OCI-LY7 (cell line): ENCODE results near the gene SSBP4. TPM values are rescaled to one million over a fixed set of nuclear protein-coding genes. Genes with fewer than 3 reads are reported as not detected.

Experiments
- BruUV-seq: library from RNA; stranded (reverse); fragments of 400-500 nt; replicated peaks from 2 replicates; lab custom pipeline; 2021; lab: Mats Ljungman, UMichigan
- CTCF ChIA-PET: fragments of 300-600 bp; sonication (Branson Sonifier 250); formaldehyde crosslinking; loops from one replicate; lab custom pipeline; 2022; ENCODE audit warnings: antibody characterized with exemption; ENCODE audit not compliant: unreplicated experiment; lab: Charles Lee
- POLR2A ChIA-PET: fragments of 300-600 bp; sonication (Branson Sonifier 250); formaldehyde crosslinking; loops from one replicate; lab custom pipeline; 2022; ENCODE audit warnings: antibody characterized with exemption; lab: Charles Lee
- DNase-seq: peaks from one replicate; pipeline ENCODE4 v3.0.0-alpha.2; 2015; ENCODE audit warnings: low spot score
- H2AFZ ChIP-seq: fragments of 200-600 bp; sonication (generic), shearing (Covaris generic); 2 replicates; pipeline ENCODE4 v1.6.1; 2014; ENCODE audit warnings: mild to moderate bottlenecking, antibody characterized with exemption, low read length, moderate library complexity
- H3K27ac ChIP-seq: fragments of 200-600 bp; sonication (generic); 2 replicates; pipeline ENCODE4 v1.5.1; 2014; ENCODE audit warnings: mixed run types, low read depth, mild to moderate bottlenecking, moderate library complexity, low read length, inconsistent platforms; ENCODE audit not compliant: poor library complexity, severe bottlenecking
- H3K36me3 ChIP-seq: fragments of 200-600 bp; sonication (generic); 2 replicates; pipeline ENCODE4 v1.6.1; 2014; ENCODE audit warnings: mild to moderate bottlenecking, antibody characterized with exemption, low read length, moderate library complexity, mixed read lengths; ENCODE audit not compliant: insufficient read depth
- H3K4me1 ChIP-seq: fragments of 200-600 bp; sonication (generic); 2 replicates; pipeline ENCODE4 v1.5.1; 2014; ENCODE audit warnings: mild to moderate bottlenecking, low read length; ENCODE audit not compliant: insufficient read depth, poor library complexity, severe bottlenecking
- H3K4me2 ChIP-seq: fragments of 200-600 bp; sonication (generic); 2 replicates; pipeline ENCODE4 v1.6.1; 2014; ENCODE audit warnings: mild to moderate bottlenecking, low read length
- H3K4me3 ChIP-seq: fragments of 200-600 bp; sonication (generic); 2 replicates; pipeline ENCODE4 v1.5.1; 2014; ENCODE audit warnings: mild to moderate bottlenecking, low read depth, low read length; ENCODE audit not compliant: poor library complexity, severe bottlenecking
- H3K79me2 ChIP-seq: fragments of 200-600 bp; sonication (generic); 2 replicates; pipeline ENCODE4 v1.6.1; 2016; ENCODE audit warnings: low read depth, mild to moderate bottlenecking, low read length, moderate library complexity, mixed read lengths; ENCODE audit not compliant: insufficient read depth
- H3K9me2 ChIP-seq: fragments of 200-600 bp; sonication (generic); 2 replicates; pipeline ENCODE4 v1.6.1; 2016; ENCODE audit warnings: mild to moderate bottlenecking, low read length, mixed read lengths; ENCODE audit not compliant: insufficient read depth
- H3K9me3 ChIP-seq: fragments of 200-600 bp; sonication (generic); 2 replicates; pipeline ENCODE4 v1.6.1; 2014; ENCODE audit warnings: mild to moderate bottlenecking, mixed run types, low read length, mixed read lengths
- H4K20me1 ChIP-seq: fragments of 200-600 bp; sonication (generic); 2 replicates; pipeline ENCODE4 v1.6.1; 2014; ENCODE audit warnings: mild to moderate bottlenecking, antibody characterized with exemption, low read length, moderate library complexity, mixed read lengths; ENCODE audit not compliant: insufficient read depth
- EZH2phosphoT487 ChIP-seq: fragments of 200-600 bp; sonication (generic); IDR thresholded peaks from 2 replicates; pipeline ENCODE4 v1.6.1; 2018; ENCODE audit warnings: low read depth, borderline replicate concordance, mild to moderate bottlenecking, mixed run types, antibody characterized with exemption, low read length, moderate library complexity, mixed read lengths
- intact Hi-C: fragments of 100-400 bp; cut with micrococcal nuclease; formaldehyde crosslinking; loops from one replicate; pipeline ENCODE4 v1.10.0; 2022; ENCODE audit not compliant: unreplicated experiment
- total RNA-seq, 2 experiments: library from RNA; depleted of rRNA in 1 of 2; stranded (reverse); fragments of >200 nt in 1 of 2; shearing (Covaris generic) in 1 of 2; gene quantifications; 2 replicates each; pipeline ENCODE4 v1.2.3, GENCODE V29; 2014 to 2022
- TF ChIP-seq, protein P1 (sequence below): fragments of 200-600 bp; sonication (generic); conservative IDR thresholded peaks from 2 replicates; pipeline ENCODE4 v1.5.1; 2014; ENCODE audit warnings: mild to moderate bottlenecking, antibody characterized with exemption, low read length, moderate library complexity, mixed read lengths

SSBP4 gene
- total RNA-seq, 2 experiments from 2014 or later = 92.9 to 117 TPM

GRCh38 chr19:18417250-18418028 is 1.8 kb upstream of the SSBP4 start:
- intact Hi-C loops = no loop called here
- peaks cover 11% of the 10 kb centered on the region; the same call in 1 of the 2 replicates for H3K79me2 ChIP-seq
- POLR2A ChIA-PET = interaction anchor here (0.6 to 1.7 kb wide), 2 partner anchors 71 to 95 kb away, joined by 3 read pairs; partner anchors contain the start of gene LSM4
- no peak for DNase-seq
- CTCF ChIA-PET = no interaction called here
- peaks cover 69% of the 10 kb centered on the region for H3K4me1 ChIP-seq
- no peaks in the 10 kb centered on the region for H3K36me3 ChIP-seq
- no peaks in the 10 kb centered on the region for H3K9me3 ChIP-seq
- peak overlapping the region; percentile 71 for H3K4me2 ChIP-seq
- H3K27ac ChIP-seq = no peak overlapping the region
- BruUV-seq = no TSS peak
- no peak overlapping the region for H2AFZ ChIP-seq
- no peaks in the 10 kb centered on the region for H3K9me2 ChIP-seq
- TF ChIP-seq EZH2phosphoT487 = no peak
- TF ChIP-seq, protein P1, sequence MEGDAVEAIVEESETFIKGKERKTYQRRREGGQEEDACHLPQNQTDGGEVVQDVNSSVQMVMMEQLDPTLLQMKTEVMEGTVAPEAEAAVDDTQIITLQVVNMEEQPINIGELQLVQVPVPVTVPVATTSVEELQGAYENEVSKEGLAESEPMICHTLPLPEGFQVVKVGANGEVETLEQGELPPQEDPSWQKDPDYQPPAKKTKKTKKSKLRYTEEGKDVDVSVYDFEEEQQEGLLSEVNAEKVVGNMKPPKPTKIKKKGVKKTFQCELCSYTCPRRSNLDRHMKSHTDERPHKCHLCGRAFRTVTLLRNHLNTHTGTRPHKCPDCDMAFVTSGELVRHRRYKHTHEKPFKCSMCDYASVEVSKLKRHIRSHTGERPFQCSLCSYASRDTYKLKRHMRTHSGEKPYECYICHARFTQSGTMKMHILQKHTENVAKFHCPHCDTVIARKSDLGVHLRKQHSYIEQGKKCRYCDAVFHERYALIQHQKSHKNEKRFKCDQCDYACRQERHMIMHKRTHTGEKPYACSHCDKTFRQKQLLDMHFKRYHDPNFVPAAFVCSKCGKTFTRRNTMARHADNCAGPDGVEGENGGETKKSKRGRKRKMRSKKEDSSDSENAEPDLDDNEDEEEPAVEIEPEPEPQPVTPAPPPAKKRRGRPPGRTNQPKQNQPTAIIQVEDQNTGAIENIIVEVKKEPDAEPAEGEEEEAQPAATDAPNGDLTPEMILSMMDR = no peak
- no peak overlapping the region for H3K4me3 ChIP-seq
- H4K20me1 ChIP-seq = no peaks in the 10 kb centered on the region

DNA sequence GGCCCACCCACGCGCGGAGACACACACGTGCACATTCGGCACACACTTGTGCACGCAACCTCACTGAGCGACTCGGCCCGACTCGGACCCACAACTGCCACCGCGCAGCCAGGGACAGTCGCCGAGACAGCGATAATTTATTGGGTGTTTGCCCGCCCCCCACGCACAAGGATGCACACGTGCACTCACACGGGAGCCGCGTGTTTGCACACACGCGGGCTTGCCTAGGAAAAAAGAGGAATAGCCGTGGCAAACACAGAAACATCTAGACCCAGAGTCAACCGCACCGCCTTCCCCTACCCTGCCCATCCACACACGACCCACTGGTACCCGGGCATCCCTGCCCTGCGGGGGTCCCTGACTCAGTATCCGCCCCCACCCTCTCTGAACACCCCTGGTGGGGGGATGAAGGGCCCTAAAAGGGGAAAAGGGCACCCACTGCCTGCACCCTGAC is 1.1 kb upstream of the SSBP4 start:
- H2AFZ ChIP-seq = no peak overlapping the region
- H3K79me2 ChIP-seq = peaks cover 14% of the 10 kb centered on the region; the same call in 1 of the 2 replicates
- DNase-seq = no peak
- no peaks in the 10 kb centered on the region for H3K9me2 ChIP-seq
- H3K9me3 ChIP-seq = no peaks in the 10 kb centered on the region
- H3K27ac ChIP-seq = no peak overlapping the region
- H3K4me3 ChIP-seq = no peak overlapping the region
- no TSS peak for BruUV-seq
- CTCF ChIA-PET = no interaction called here
- TF ChIP-seq EZH2phosphoT487 = no peak
- TF ChIP-seq, protein P1 = no peak
- POLR2A ChIA-PET = interaction anchor here (0.6 to 1.7 kb wide), 3 partner anchors 24 to 96 kb away, joined by 3 read pairs; partner anchors contain the start of gene LSM4
- no peaks in the 10 kb centered on the region for H4K20me1 ChIP-seq
- H3K36me3 ChIP-seq = no peaks in the 10 kb centered on the region
- H3K4me2 ChIP-seq = peak overlapping the region; percentile 71
- intact Hi-C loops = no loop called here
- H3K4me1 ChIP-seq = peaks cover 75% of the 10 kb centered on the region
